NCI-H187 treated with DMSO at 0.1 percent for 48 hours (cell line): ENCODE measurements around the gene KCNQ2.
"Not testable (repeated sequence)": the region's sequence is repeated elsewhere in the genome, so short reads cannot be mapped to it uniquely, and the experiment has no call there.

Source experiments
- DNase-seq: peaks from one replicate; lab custom pipeline; 2025; lab: John Stamatoyannopoulos, UW

Gene KCNQ2

DNA sequence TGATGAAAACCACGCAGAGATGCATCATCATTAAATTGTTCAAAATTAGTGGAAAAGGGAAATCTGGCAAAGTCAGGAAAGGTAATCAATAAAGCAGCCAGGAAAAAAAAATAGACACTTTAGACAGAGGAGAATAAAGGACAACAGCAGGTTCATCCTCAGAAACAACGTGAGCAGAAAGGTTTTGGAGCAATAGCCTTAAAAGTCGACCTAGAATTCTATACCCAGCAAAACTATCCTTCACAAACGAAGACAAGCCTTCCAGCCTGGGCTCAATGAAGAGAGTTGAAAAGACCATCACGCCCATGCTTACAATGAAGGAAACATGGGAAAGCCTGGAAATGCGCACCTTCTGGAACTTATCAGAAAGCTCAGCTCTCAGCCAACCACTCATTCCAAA, 86.6 kb downstream of the KCNQ2 start:
- DNase-seq = no peak

DNA sequence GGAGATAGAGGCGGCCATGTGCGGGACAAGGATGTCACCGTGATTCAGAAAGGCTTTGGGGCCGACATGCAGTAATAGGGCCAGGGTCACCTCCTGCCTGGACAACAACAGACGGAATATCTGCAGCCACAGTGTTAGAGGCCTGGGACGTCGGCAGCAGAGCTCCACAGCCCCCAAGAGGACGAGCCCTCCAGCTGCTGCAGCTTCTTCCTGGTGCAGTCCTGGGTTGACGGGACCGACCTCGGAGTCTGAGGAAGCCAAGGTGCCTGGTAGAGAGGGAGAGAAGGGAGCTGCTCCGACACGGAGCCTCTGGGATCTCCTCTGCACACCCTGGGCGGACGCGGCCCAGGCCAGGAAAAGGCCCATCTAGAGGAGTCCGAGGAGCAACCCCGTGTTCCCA, 88.1 kb downstream of the KCNQ2 start:
- DNase-seq = no peak

DNA sequence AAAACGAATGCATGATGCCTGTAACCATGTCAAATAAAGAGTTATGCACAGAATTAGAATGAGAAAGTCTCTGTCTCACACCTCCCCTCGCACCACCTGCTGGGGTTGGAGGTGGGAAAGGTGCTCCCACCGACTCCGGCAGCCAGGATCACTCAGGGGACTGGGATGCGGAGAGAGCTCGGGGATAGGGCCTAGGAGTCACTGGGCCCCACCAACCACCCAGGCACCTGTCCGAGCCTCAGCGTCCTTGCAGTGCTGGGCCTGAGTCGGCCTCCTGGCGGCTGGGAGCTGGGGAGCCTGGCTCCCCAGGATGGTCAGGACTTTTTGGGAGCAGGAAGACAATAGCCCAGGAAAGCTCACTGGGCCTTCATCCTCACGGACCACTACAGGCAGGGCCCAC, 88.9 kb downstream of the KCNQ2 start:
- DNase-seq = no peak

GRCh38 chr20:63382551-63383300, 89.7 kb downstream of the KCNQ2 start:
- no peak for DNase-seq

- no peak for DNase-seq
These were observed 90.5 kb downstream of the KCNQ2 start for GRCh38 chr20:63381781-63382431.

DNA sequence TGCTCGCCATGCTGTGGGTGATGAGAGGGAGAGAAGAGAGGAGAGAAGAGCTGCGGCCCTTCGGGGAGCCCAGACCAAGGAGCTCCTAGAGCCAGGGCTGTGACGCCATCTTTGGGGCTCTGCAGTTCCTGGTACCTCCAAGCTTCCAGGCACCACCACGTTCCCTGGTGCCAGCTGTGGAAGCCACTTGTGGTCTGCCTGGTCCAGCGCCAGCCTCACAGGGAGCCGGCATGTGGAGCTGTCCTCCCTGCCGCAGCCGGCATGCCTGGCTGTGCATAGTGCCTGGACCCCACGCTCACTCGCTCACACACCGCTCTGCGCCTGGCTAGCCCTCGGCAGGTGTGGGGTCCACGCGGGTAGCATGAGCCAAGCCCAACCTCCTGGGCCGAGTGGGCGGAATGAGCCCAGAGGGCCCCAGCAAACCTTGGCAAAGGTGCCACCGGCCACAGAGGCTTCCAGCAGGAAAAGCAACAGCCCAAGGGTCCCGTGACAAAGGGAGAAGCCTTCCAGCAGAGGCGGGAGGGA, 92.0 kb downstream of the KCNQ2 start:
- no peak for DNase-seq

DNA sequence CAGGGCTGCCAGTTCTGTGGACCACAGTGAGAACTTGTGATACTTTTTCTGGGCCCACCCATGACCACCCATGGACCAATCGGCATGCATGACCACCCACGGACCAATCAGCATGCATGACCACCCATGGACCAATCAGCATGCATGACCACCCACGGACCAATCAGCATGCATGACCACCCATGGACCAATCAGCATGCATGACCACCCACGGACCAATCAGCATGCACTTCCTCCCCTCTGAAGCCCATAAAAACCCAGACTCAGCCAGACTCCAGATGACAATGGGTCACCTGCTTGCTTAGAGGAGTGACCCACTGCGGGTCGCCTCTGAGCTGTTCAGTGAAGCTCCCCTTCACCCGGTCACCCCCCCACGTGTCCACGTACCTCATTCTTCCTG, 92.6 kb downstream of the KCNQ2 start:
- not testable (repeated sequence) for DNase-seq

DNA sequence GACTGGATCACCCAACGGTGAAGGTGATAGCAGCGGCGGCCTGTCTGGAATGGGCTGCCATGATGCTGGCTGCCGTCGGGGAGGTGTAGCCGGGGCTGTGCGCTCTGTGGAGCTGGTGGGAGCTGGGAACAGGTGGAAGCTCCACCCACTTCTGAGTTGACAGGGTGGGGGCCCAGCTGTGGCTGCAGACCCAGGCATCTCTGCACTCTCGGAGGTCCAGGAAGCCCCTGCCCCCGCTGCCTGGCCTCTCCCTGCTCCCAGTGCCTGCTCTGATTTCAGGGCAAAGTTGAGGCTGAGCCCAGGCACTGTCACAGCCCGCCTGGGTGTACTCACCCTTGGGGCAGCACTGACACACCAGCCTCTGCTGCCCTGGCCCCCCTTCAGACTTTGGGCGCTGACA, 93.2 kb downstream of the KCNQ2 start:
- no peak for DNase-seq

DNA sequence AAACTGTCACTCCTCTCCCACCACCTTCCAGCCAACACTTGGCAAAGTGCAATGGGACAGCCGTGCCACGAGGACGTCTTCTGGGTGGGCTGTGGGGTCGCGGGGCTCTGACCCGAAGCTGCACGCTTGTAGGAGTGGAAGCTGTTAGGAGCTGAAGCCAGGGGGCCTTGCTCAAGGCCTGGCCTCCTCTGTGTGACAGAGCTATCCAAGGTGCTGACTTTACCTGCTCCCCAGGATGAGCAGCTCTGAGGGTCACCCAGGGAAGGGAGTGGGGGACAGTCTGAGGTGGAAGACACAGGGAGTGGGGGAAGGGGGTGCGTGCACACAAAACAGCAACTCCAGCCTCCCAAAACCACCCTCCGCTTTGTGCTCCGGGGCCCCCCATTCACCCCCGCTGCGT, 93.8 kb downstream of the KCNQ2 start:
- DNase-seq = no peak

DNA sequence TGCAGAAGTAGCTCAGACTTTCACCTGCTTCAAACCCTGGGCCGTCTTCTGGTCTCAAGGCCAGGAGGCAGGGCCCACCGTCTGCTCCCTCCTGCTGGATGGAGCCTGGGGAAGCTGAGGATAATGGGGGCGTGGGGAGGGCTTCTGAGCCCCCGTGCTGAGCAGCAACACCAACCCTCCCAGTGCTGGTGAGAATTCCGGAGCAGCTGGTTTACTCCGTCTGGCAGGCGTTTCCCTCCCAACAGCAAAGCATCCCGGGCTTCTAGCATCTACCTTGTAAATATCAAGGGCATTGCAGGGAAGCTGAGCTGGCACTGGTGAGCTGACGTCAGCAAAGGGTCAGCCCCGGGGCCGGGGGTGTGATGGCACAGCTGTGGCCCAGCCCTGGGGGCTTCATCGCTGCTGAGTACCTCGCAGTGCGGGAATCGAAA, 94.5 kb downstream of the KCNQ2 start:
- no peak for DNase-seq

DNA sequence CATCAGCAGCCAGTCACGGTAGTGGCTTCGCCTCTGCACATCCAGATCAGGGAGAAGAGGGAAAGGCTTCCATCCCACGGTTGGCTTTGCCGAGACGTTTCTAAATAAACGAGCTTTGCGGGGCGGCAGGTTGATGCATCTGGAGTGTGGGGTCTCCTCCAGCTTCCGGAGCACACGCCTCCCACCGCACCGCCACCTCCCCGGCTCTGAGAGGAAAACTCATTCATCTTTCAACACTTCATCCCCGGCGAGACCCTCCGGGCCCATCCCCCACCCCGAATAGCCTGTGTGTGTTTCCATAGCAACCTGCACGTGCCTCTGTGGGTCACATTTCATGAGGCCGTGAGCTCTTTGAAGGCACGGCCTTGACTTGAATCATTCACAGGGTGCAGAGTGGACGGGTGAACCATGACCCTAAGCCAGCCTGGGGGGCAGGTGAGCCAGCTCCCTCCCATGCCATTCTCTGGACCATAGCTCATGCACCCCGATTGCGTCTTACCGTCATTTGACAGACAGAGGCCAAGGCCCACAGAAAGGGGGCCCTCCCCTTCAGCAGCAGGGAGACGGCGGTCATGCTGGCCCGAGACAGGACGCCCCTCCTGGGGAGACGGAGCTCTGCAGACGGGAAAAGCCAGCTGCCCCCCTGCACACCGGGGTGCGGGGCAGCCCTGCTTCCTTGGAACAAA, 95.1 kb downstream of the KCNQ2 start:
- no peak for DNase-seq

DNA sequence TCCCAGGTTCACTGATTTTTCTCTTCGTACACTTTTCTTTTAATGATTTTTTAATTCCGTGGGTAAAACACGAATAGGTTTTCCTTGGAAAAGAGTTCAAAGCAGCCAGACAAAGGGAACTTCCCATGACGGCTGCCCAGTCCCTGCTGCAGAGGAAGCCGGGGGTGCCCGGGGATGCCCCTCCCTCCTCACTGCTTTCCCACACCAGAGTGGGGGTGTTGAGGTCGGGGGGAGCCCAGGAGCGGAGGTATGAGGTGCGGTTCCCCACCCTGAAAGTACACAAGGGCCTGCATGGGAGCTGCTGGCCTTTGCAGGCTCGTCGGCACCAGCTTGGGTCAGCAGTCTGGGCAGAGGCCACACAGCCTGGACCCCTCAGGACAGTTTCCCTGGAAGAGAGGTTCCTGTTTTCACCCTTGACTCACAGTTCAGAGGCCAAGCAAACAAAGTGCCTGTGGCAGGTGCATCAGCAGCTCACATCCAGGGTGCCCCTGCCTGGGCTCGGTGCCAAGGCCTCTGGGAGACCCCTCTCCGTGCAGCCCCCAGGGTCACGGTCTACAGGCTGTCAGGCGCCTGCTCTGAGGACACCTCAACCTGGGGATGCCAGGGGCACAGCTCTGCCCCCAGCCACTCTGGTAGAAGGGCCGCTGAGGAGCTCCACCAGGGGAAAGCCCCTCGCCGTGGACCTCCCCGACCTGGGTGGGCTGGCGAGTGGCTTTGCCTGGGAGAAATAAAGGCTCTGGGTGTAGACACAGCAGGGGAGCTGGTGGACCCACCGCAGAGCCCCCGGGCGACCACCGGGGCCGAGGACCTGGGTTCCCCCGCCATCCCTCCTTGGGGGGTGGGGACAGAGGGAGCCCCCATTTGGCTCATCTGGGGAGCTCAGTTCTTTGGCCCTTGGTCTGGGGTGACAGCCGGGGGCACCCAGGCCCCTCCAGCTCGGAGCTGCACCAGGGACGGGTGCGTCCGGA, 95.9 kb downstream of the KCNQ2 start:
- no peak for DNase-seq

GRCh38 chr20:63375438-63375837, 97.0 kb downstream of the KCNQ2 start:
- DNase-seq = no peak

DNA sequence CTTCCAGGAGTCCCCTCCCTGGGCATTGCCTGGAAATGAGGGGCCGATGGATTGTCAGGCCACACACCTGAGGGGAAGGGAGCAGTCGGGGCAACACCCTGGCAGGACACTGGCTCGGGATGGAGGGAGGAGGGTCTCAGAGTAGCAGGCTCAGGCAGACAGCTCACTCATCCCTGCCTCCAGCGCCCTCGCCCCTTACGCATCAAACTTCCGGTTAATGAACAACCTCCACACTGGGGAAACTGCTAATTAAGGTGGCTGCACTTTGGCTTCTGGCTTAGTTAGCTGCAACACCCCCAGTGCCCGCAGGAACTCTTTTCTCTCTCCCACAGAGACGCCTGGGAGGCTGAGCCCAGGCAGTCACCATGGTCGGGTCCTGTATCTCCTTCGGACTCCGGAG, 98.0 kb downstream of the KCNQ2 start:
- no peak for DNase-seq

- DNase-seq = no peak
These were observed 98.5 kb downstream of the KCNQ2 start for GRCh38 chr20:63373996-63374395.

- DNase-seq = no peak
These were observed 99.2 kb downstream of the KCNQ2 start for GRCh38 chr20:63372971-63373885.

DNA sequence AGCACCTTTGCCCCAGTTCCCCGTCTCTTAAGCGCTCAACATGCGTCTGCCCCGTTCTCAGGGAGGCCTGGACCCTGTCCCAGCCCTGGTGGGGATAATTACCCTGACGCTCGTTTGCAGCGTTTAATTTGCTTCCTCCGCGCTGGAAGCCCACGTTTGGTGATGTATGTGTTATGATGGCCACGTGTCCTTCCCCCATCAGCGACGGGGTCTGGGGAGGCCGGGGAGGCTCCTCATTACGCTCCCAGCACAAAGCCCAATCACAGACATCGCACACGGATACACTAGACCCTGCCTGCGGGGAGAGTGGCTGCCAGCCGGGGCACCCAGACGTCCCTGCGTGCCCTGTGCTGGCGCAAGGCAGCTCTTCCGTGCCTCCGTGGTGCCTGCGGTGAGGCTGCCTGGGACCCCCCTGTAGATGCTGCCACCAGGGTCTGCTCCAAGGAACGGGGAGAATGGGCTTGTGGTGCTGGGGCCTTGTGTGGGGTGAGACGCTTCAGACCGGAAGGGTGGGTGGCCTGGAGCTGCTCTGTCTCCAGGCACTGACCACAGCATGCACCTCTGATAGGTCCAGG, 101.1 kb downstream of the KCNQ2 start:
- DNase-seq = no peak

DNA sequence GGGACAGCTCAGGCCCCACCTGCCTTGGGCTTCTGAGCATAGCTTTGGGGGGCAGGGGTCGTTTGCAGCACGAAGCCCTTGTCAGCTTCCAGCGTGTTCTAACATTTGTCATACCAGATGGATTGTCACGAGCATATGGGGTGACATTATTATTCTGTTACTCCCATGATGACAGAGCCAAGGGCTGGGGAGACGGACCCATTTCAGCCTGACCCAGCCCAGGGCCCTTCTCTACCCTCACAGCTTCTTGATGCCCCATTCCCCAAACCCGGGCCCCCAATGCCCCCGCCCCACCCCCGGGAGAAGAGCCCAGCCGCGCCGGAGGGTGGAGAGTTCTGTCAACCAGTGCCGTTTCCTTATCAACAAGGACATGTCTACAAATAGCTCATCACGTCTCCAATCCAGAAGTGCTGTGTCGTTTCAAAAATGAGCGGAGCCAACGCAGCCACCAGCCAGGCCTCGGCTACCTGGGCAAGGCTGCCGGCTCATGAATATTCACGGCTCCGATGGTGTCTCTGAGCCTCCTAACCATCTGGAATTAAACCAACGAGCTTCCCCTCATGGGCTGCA, 101.8 kb downstream of the KCNQ2 start:
- DNase-seq = no peak

DNA sequence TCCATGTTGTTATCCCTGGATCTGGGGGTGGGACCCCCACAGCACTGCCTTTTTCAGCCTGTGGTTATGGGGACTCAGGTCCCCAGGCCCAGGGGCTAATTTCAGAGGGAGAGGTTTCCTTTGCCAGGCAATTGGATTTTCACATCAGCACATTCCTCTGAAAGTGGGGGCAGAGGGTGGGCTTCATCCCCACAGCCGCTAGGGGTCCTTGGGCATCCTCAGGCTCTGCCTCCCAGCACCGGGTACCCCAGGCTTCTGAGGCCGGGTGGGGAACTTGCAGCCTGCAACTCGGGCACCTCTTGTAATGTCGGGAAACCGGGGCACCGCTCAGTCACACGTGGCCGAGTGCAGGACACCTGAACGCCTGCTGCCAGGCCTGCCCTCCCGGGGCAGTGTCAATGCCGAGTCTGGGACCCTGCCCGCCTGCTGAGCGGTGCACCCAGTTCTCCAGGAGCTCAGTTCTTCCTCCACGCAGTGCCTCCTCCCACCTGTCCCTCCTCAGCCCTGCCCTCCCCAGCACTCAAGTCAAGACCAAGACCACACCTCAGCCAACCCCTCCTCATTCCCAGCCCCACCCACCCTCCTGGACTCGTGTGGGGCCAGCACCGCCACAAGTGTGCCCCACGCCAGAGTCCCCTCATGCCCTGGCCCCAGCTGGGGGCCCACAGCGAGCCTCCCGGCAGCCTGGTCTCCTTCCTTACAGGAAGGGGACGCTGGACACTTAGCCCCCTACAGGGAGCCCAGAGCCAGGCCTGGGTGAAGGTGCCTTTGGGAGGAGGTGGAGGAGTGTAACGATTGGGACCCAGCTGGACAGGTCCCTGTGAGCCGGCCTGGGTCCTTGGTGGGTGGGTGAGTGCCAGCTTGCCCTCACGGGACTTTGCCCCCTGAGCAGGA, 102.5 kb downstream of the KCNQ2 start:
- DNase-seq = no peak
